ENCODE measurements around the gene TEX19.

- no peak for TF ChIP-seq CTCF (IDR thresholded peaks at IDR 0.05; ENCODE audit: insufficient read depth, low read length)
- TF ChIP-seq REST (IDR thresholded peaks at IDR 0.05; ENCODE audit: insufficient replicate concordance, low read depth) = no peak
- no peak for TF ChIP-seq POLR2AphosphoS5 (IDR thresholded peaks at IDR 0.05; ENCODE audit: low read depth)
- no peak for TF ChIP-seq SPI1 (IDR thresholded peaks at IDR 0.05; ENCODE audit: borderline replicate concordance, low read depth)
- no peak for TF ChIP-seq GABPA (IDR thresholded peaks at IDR 0.05; ENCODE audit: low read depth)
Measured at GRCh38 chr17:82343560-82343959, 15.5 kb upstream of the TEX19 start.

Data from HL-60 (cell line).